HEK293 (cell line): ENCODE measurements around the gene TCEAL7.

Experiments used
- EGR2 ChIP-seq: fragments of 450-650 bp; formaldehyde crosslinking; IDR thresholded peaks from 2 replicates; pipeline ENCODE4 v1.5.1; 2016; ENCODE audit warnings: low read depth, missing biosample characterization, missing genetic modification characterization
- GLIS1 ChIP-seq: fragments of 450-650 bp; formaldehyde crosslinking; IDR thresholded peaks from 2 replicates; pipeline ENCODE4 v1.5.1; 2016; ENCODE audit warnings: missing biosample characterization, missing genetic modification characterization
- IKZF3 ChIP-seq: fragments of 450-650 bp; IDR thresholded peaks from 2 replicates; pipeline ENCODE4 v1.5.0; 2018; ENCODE audit warnings: missing biosample characterization, mild to moderate bottlenecking, missing genetic modification characterization, moderate library complexity
- KLF9 ChIP-seq: fragments of 450-650 bp; formaldehyde crosslinking; IDR thresholded peaks from 2 replicates; pipeline ENCODE4 v1.5.1; 2016; ENCODE audit warnings: missing biosample characterization, missing genetic modification characterization, low read depth
- REPIN1 ChIP-seq: fragments of 450-650 bp; formaldehyde crosslinking; IDR thresholded peaks from 2 replicates; pipeline ENCODE4 v1.5.1; 2017; ENCODE audit warnings: missing biosample characterization, missing genetic modification characterization, low read depth
- SCRT1 ChIP-seq: fragments of 450-650 bp; formaldehyde crosslinking; IDR thresholded peaks from 2 replicates; pipeline ENCODE4 v1.5.1; 2016; ENCODE audit warnings: missing biosample characterization, missing genetic modification characterization, borderline replicate concordance
- SCRT2 ChIP-seq: fragments of 450-650 bp; formaldehyde crosslinking; IDR thresholded peaks from 2 replicates; pipeline ENCODE4 v1.5.1; 2016; ENCODE audit warnings: missing biosample characterization, missing genetic modification characterization
- TRIM28 ChIP-seq: IDR thresholded peaks from 2 replicates; pipeline ENCODE4 v1.6.1; 2011; ENCODE audit warnings: low read length, control low read depth, borderline replicate concordance
- ZBTB21 ChIP-seq: fragments of 450-650 bp; formaldehyde crosslinking; IDR thresholded peaks from 2 replicates; pipeline ENCODE4 v1.5.1; 2017; ENCODE audit warnings: missing biosample characterization, missing genetic modification characterization
- ZBTB7A ChIP-seq: fragments of 450-650 bp; formaldehyde crosslinking; IDR thresholded peaks from 2 replicates; pipeline ENCODE4 v1.5.1; 2016; ENCODE audit warnings: low read depth, missing biosample characterization, missing genetic modification characterization
- ZFP3 ChIP-seq: fragments of 450-650 bp; formaldehyde crosslinking; IDR thresholded peaks from 2 replicates; pipeline ENCODE4 v1.5.1; 2016; ENCODE audit warnings: low read depth, missing biosample characterization, missing genetic modification characterization
- ZNF112 ChIP-seq: fragments of 450-650 bp; formaldehyde crosslinking; IDR thresholded peaks from 2 replicates; pipeline ENCODE4 v1.5.0; 2017; ENCODE audit warnings: missing biosample characterization, missing genetic modification characterization
- ZNF155 ChIP-seq: fragments of 450-650 bp; formaldehyde crosslinking; IDR thresholded peaks from 2 replicates; pipeline ENCODE4 v1.5.1; 2016; ENCODE audit warnings: missing biosample characterization, missing genetic modification characterization
- ZNF2 ChIP-seq: fragments of 450-650 bp; formaldehyde crosslinking; IDR thresholded peaks from 2 replicates; pipeline ENCODE4 v1.5.1; 2016; ENCODE audit warnings: missing biosample characterization, missing genetic modification characterization
- ZNF266 ChIP-seq: fragments of 450-650 bp; formaldehyde crosslinking; IDR thresholded peaks from 2 replicates; pipeline ENCODE4 v1.5.1; 2016; ENCODE audit warnings: missing biosample characterization, missing genetic modification characterization, low read depth
- ZNF335 ChIP-seq: fragments of 450-650 bp; formaldehyde crosslinking; conservative IDR thresholded peaks from 2 replicates; pipeline ENCODE4 v1.5.1; 2016; ENCODE audit warnings: missing biosample characterization, missing genetic modification characterization
- ZNF341 ChIP-seq: fragments of 450-650 bp; formaldehyde crosslinking; IDR thresholded peaks from 2 replicates; pipeline ENCODE4; 2016; ENCODE audit warnings: low read depth, missing biosample characterization, missing genetic modification characterization
- ZNF354C ChIP-seq: fragments of 450-650 bp; formaldehyde crosslinking; IDR thresholded peaks from 2 replicates; pipeline ENCODE4 v1.5.1; 2016; ENCODE audit warnings: missing biosample characterization, missing genetic modification characterization, low read depth, borderline replicate concordance
- ZNF366 ChIP-seq: fragments of 450-650 bp; formaldehyde crosslinking; conservative IDR thresholded peaks from 2 replicates; pipeline ENCODE4 v1.5.1; 2016; ENCODE audit warnings: missing biosample characterization, missing genetic modification characterization
- ZNF473 ChIP-seq: fragments of 450-650 bp; formaldehyde crosslinking; IDR thresholded peaks from 2 replicates; pipeline ENCODE4 v1.5.1; 2017; ENCODE audit warnings: missing biosample characterization, missing genetic modification characterization
- ZNF558 ChIP-seq: fragments of 450-650 bp; formaldehyde crosslinking; IDR thresholded peaks from 2 replicates; pipeline ENCODE4 v1.5.1; 2016; ENCODE audit warnings: missing biosample characterization, missing genetic modification characterization
- ZNF629 ChIP-seq: fragments of 450-650 bp; formaldehyde crosslinking; IDR thresholded peaks from 2 replicates; pipeline ENCODE4 v1.5.1; 2017; ENCODE audit warnings: missing biosample characterization, missing genetic modification characterization
- ZNF654 ChIP-seq: fragments of 450-650 bp; formaldehyde crosslinking; IDR thresholded peaks from 2 replicates; pipeline ENCODE4 v1.5.1; 2016; ENCODE audit warnings: low read depth, missing biosample characterization, missing genetic modification characterization
- ZNF658 ChIP-seq: fragments of 450-650 bp; formaldehyde crosslinking; IDR thresholded peaks from 2 replicates; pipeline ENCODE4; 2016; ENCODE audit warnings: missing biosample characterization, missing genetic modification characterization
- ZNF785 ChIP-seq: fragments of 450-650 bp; formaldehyde crosslinking; IDR thresholded peaks from 2 replicates; pipeline ENCODE4 v1.5.1; 2016; ENCODE audit warnings: missing biosample characterization, missing genetic modification characterization
- ZSCAN23 ChIP-seq: fragments of 450-650 bp; formaldehyde crosslinking; IDR thresholded peaks from 2 replicates; pipeline ENCODE4 v1.5.1; 2016; ENCODE audit warnings: missing biosample characterization, missing genetic modification characterization
- TF ChIP-seq, protein P1 (sequence below): fragments of 450-650 bp; formaldehyde crosslinking; IDR thresholded peaks from 2 replicates; pipeline ENCODE4 v1.5.1; 2017; ENCODE audit warnings: missing biosample characterization, missing genetic modification characterization
- TF ChIP-seq, protein P2 (sequence below): fragments of 450-650 bp; formaldehyde crosslinking; IDR thresholded peaks from 2 replicates; pipeline ENCODE4 v1.5.1; 2016; ENCODE audit warnings: missing biosample characterization, missing genetic modification characterization
- TF ChIP-seq, protein P3 (sequence below): fragments of 450-650 bp; formaldehyde crosslinking; IDR thresholded peaks from 2 replicates; pipeline ENCODE4 v1.5.1; 2016; ENCODE audit warnings: missing biosample characterization, missing genetic modification characterization, low read depth
- TF ChIP-seq, protein P4 (sequence below): fragments of 450-650 bp; formaldehyde crosslinking; optimal IDR thresholded peaks from 2 replicates; pipeline ENCODE3; 2016; ENCODE audit warnings: missing biosample characterization, mild to moderate bottlenecking, missing genetic modification characterization
- TF ChIP-seq, protein P5 (sequence below): fragments of 450-650 bp; formaldehyde crosslinking; IDR thresholded peaks from 2 replicates; pipeline ENCODE4 v1.5.1; 2017; ENCODE audit warnings: missing biosample characterization, missing genetic modification characterization

Gene TCEAL7

DNA sequence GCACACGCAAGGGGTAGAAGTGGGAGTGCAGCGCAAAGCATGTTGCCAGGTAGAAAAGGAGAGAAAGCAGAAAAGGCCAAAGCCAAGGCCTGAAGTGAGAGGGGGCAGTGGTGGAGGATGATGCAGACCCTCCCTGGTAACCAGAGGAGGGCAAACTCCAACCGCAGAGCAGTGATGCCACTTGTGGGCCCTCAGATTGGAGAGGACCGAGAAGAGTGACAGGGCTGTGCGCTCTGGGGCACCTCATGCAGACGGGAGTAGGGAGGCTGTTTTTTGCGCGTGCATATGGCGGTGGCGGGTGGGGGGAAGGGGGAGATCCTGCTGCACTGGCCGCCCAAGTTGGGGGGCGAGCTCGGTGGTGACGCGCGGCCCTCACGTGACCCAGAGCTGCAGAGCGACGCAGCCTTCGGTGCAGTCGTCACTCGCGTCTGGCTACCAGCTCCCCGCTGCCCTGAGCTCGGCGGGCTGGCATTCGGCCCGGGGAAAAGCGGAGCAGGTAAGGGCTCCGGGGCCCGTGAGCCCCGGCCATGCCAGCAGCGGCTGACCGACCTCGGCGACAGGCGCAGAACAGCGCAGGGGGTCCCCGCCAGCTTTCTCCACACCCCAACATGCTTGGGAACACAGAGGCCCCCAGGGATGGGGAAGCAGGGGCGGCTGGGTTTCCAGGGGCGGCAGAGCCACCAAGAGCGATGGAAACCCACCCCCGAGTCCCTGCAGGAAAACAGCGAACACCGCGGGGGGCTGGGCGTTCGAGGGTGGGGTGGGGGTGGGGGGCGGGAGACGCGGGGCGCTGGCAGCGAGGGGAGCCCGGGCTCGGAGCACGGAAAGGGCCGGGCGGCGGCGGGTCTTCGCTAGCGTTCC lies 46.3 kb downstream of the TCEAL7 start, which contains the start of gene BEX3 (continued):
- TF ChIP-seq, protein P1, sequence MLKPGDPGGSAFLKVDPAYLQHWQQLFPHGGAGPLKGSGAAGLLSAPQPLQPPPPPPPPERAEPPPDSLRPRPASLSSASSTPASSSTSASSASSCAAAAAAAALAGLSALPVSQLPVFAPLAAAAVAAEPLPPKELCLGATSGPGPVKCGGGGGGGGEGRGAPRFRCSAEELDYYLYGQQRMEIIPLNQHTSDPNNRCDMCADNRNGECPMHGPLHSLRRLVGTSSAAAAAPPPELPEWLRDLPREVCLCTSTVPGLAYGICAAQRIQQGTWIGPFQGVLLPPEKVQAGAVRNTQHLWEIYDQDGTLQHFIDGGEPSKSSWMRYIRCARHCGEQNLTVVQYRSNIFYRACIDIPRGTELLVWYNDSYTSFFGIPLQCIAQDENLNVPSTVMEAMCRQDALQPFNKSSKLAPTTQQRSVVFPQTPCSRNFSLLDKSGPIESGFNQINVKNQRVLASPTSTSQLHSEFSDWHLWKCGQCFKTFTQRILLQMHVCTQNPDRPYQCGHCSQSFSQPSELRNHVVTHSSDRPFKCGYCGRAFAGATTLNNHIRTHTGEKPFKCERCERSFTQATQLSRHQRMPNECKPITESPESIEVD (tag by site-specific recombination): no peak
- TF ChIP-seq ZBTB7A (no peak), IKZF3 (tag by site-specific recombination) (no peak), ZNF341 (peak; percentile 49), ZNF629 (tag by site-specific recombination) (peak; percentile 77), ZFP3 (tag by site-specific recombination) (no peak), KLF9 (no peak), ZNF335 (tag by site-specific recombination) (peak; percentile 50), ZNF2 (tag by site-specific recombination) (0 out of 2 replicates have a peak, but pooled peaks have one; percentile 26), ZNF654 (tag by site-specific recombination) (no peak), ZNF558 (tag by site-specific recombination) (no peak), ZNF266 (tag by site-specific recombination) (no peak), ZBTB21 (tag by site-specific recombination) (peak; percentile 70), ZNF354C (tag by site-specific recombination) (no peak), ZNF155 (tag by site-specific recombination) (no peak), ZNF658 (no peak), ZSCAN23 (tag by site-specific recombination) (no peak), GLIS1 (peak; percentile 62), ZNF473 (no peak), ZNF785 (no peak), TRIM28 (0 out of 2 replicates have a peak, but pooled peaks have one; percentile 53), SCRT1 (tag by site-specific recombination) (no peak; the same call in 1 of the 2 replicates), SCRT2 (tag by site-specific recombination) (peak; percentile 76), REPIN1 (tag by site-specific recombination) (no peak), ZNF112 (tag by site-specific recombination) (no peak), EGR2 (tag by site-specific recombination) (no peak), ZNF366 (tag by site-specific recombination) (peak; percentile 67)
- TF ChIP-seq, protein P2, sequence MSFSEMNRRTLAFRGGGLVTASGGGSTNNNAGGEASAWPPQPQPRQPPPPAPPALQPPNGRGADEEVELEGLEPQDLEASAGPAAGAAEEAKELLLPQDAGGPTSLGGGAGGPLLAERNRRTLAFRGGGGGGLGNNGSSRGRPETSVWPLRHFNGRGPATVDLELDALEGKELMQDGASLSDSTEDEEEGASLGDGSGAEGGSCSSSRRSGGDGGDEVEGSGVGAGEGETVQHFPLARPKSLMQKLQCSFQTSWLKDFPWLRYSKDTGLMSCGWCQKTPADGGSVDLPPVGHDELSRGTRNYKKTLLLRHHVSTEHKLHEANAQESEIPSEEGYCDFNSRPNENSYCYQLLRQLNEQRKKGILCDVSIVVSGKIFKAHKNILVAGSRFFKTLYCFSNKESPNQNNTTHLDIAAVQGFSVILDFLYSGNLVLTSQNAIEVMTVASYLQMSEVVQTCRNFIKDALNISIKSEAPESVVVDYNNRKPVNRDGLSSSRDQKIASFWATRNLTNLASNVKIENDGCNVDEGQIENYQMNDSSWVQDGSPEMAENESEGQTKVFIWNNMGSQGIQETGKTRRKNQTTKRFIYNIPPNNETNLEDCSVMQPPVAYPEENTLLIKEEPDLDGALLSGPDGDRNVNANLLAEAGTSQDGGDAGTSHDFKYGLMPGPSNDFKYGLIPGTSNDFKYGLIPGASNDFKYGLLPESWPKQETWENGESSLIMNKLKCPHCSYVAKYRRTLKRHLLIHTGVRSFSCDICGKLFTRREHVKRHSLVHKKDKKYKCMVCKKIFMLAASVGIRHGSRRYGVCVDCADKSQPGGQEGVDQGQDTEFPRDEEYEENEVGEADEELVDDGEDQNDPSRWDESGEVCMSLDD (tag by site-specific recombination): peak; percentile 87
- TF ChIP-seq, protein P3, sequence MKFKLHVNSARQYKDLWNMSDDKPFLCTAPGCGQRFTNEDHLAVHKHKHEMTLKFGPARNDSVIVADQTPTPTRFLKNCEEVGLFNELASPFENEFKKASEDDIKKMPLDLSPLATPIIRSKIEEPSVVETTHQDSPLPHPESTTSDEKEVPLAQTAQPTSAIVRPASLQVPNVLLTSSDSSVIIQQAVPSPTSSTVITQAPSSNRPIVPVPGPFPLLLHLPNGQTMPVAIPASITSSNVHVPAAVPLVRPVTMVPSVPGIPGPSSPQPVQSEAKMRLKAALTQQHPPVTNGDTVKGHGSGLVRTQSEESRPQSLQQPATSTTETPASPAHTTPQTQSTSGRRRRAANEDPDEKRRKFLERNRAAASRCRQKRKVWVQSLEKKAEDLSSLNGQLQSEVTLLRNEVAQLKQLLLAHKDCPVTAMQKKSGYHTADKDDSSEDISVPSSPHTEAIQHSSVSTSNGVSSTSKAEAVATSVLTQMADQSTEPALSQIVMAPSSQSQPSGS (tag by site-specific recombination): peak; percentile 46; the same call in 1 of the 2 replicates
- TF ChIP-seq, protein P4, sequence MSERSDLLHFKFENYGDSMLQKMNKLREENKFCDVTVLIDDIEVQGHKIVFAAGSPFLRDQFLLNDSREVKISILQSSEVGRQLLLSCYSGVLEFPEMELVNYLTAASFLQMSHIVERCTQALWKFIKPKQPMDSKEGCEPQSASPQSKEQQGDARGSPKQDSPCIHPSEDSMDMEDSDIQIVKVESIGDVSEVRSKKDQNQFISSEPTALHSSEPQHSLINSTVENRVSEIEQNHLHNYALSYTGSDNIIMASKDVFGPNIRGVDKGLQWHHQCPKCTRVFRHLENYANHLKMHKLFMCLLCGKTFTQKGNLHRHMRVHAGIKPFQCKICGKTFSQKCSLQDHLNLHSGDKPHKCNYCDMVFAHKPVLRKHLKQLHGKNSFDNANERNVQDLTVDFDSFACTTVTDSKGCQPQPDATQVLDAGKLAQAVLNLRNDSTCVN (tag by site-specific recombination): peak; percentile 90
- TF ChIP-seq, protein P5, sequence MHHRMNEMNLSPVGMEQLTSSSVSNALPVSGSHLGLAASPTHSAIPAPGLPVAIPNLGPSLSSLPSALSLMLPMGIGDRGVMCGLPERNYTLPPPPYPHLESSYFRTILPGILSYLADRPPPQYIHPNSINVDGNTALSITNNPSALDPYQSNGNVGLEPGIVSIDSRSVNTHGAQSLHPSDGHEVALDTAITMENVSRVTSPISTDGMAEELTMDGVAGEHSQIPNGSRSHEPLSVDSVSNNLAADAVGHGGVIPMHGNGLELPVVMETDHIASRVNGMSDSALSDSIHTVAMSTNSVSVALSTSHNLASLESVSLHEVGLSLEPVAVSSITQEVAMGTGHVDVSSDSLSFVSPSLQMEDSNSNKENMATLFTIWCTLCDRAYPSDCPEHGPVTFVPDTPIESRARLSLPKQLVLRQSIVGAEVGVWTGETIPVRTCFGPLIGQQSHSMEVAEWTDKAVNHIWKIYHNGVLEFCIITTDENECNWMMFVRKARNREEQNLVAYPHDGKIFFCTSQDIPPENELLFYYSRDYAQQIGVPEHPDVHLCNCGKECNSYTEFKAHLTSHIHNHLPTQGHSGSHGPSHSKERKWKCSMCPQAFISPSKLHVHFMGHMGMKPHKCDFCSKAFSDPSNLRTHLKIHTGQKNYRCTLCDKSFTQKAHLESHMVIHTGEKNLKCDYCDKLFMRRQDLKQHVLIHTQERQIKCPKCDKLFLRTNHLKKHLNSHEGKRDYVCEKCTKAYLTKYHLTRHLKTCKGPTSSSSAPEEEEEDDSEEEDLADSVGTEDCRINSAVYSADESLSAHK: no peak
